Epithelial cell of proximal tubule (primary cell): Measurements from ENCODE around the gene DNAI4. TPM values are rescaled to one million over a fixed set of nuclear protein-coding genes. Genes with fewer than 3 reads are reported as not detected.

Source experiments
- DNase-seq: peaks from one replicate; pipeline ENCODE4 v3.0.0-alpha.2; 2011; ENCODE audit warnings: low read depth
- H3K4me3 ChIP-seq: 2 replicates; pipeline ENCODE4 v1.5.1; 2011; ENCODE audit warnings: low read depth, mild to moderate bottlenecking, low read length
- CTCF ChIP-seq: conservative IDR thresholded peaks from 2 replicates; pipeline ENCODE4 v1.5.1; 2012; ENCODE audit warnings: low read depth, mild to moderate bottlenecking, low read length
- total RNA-seq: library from RNA; depleted of rRNA; stranded (reverse); fragments of >200 nt; gene quantifications from 2 replicates; pipeline ENCODE4 v1.2.3, GENCODE V29; 2015

The DNAI4 gene
- total RNA-seq, 1 donor from 2014 or later = 7.1 TPM

GRCh38 chr1:66933887-66934700, 9.4 kb upstream of the DNAI4 start:
- peak overlapping the region; percentile 28 for H3K4me3 ChIP-seq
- DNase-seq = no peak
- TF ChIP-seq CTCF = no peak

- TF ChIP-seq CTCF = no peak
- DNase-seq = no peak
- H3K4me3 ChIP-seq = peak overlapping the region; percentile 79
These were observed 7.6 kb upstream of the DNAI4 start for GRCh38 chr1:66932291-66932690.

GRCh38 chr1:66931590-66931989, 6.9 kb upstream of the DNAI4 start:
- DNase-seq = no peak
- no peak for TF ChIP-seq CTCF
- peak overlapping the region; percentile 79 for H3K4me3 ChIP-seq

GRCh38 chr1:66930823-66931174, 6.1 kb upstream of the DNAI4 start:
- TF ChIP-seq CTCF = no peak
- DNase-seq = no peak
- H3K4me3 ChIP-seq = peak overlapping the region; percentile 79

GRCh38 chr1:66929999-66930822, 5.6 kb upstream of the DNAI4 start:
- no peak for DNase-seq
- TF ChIP-seq CTCF = no peak
- H3K4me3 ChIP-seq = peak overlapping the region; percentile 79

GRCh38 chr1:66929691-66929998, 5.0 kb upstream of the DNAI4 start:
- H3K4me3 ChIP-seq = peak overlapping the region; percentile 79
- DNase-seq = no peak
- TF ChIP-seq CTCF = no peak
